ENCODE results near the gene TMPRSS4.

DNA sequence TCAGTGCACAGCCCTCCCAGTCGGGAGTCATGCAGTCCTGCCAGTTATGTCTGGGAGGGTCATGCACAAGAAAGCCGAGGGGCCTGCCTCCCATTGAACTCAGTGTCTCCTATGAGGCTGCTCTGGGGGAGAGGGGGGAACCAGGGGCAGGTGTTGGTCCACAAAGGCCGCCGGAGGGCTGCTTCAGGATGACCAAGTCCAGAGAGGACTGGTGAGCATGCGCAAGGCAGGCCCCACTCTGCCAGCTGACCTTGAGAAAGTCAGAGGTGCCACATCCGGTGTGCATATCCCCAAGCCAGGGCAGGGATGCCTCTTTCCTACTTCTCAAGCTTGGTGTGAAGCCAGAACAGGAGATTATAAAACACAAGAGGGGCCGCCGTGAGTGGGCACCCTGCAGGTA, 71.4 kb downstream of the TMPRSS4 start:
- TF ChIP-seq, protein P1, sequence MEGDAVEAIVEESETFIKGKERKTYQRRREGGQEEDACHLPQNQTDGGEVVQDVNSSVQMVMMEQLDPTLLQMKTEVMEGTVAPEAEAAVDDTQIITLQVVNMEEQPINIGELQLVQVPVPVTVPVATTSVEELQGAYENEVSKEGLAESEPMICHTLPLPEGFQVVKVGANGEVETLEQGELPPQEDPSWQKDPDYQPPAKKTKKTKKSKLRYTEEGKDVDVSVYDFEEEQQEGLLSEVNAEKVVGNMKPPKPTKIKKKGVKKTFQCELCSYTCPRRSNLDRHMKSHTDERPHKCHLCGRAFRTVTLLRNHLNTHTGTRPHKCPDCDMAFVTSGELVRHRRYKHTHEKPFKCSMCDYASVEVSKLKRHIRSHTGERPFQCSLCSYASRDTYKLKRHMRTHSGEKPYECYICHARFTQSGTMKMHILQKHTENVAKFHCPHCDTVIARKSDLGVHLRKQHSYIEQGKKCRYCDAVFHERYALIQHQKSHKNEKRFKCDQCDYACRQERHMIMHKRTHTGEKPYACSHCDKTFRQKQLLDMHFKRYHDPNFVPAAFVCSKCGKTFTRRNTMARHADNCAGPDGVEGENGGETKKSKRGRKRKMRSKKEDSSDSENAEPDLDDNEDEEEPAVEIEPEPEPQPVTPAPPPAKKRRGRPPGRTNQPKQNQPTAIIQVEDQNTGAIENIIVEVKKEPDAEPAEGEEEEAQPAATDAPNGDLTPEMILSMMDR (IDR thresholded peaks at IDR 0.05): no peak
- no peak for TF ChIP-seq POLR2A (IDR thresholded peaks at IDR 0.05)

All from esophagus squamous epithelium (tissue), 4 donors.